GM18867 (cell line): Measurements from ENCODE around the gene GLIS2.
A peak's percentile ranks its signal among the peaks of the same experiment; 100 is the strongest.

Experiments used
- ATAC-seq: cut with Tn5 transposase; IDR thresholded peaks from one replicate; pipeline ENCODE4 v1.9.1; 2021; ENCODE audit warnings: mild to moderate bottlenecking, moderate library complexity; ENCODE audit not compliant: unreplicated experiment

The GLIS2 gene

GRCh38 chr16:4319454-4320421 lies 3.9 kb downstream of the GLIS2 start:
- peak; percentile 67 for ATAC-seq

GRCh38 chr16:4320571-4321137 lies 4.8 kb downstream of the GLIS2 start:
- ATAC-seq, result no peak

DNA sequence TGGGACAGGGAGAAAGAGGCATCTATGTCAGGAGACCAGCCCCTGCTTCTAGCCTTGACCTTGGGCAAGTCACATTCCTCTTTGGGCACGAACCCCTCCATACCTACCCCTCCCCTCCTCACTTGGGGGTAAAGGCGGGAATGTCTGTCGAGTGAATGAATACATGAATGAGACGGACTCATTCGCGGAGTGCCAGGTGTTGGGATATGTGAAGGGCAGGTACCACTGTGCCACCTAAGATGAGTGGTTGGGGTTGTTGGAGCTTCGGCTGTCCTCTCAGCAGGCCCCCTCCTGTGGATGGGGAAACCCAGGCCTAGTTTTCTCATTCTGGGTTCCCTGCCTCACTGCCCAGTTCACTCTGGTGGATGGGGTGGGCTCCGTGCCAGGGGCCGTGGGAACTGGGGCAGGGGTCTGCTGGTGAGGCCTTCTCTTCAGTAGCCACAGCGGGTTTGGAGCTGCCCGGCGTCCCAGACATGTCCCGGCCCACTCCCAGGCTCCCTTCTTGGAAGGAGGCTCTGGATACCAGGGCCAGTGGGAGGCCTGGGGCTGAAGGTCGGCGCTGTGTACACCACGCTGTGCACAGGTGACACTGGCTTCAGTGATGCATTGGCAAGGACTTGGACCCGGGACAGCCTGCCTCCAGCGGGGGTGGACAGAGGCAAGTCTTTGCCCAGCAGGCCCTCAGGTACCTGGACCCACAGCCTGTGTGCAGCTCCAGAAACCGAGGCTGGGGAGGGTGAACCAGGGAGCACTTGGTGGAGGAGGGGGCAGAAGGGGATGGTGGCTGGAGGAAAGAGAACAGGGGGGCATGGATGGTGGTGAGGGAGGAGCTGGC lies 5.6 kb downstream of the GLIS2 start:
- no peak for ATAC-seq

DNA sequence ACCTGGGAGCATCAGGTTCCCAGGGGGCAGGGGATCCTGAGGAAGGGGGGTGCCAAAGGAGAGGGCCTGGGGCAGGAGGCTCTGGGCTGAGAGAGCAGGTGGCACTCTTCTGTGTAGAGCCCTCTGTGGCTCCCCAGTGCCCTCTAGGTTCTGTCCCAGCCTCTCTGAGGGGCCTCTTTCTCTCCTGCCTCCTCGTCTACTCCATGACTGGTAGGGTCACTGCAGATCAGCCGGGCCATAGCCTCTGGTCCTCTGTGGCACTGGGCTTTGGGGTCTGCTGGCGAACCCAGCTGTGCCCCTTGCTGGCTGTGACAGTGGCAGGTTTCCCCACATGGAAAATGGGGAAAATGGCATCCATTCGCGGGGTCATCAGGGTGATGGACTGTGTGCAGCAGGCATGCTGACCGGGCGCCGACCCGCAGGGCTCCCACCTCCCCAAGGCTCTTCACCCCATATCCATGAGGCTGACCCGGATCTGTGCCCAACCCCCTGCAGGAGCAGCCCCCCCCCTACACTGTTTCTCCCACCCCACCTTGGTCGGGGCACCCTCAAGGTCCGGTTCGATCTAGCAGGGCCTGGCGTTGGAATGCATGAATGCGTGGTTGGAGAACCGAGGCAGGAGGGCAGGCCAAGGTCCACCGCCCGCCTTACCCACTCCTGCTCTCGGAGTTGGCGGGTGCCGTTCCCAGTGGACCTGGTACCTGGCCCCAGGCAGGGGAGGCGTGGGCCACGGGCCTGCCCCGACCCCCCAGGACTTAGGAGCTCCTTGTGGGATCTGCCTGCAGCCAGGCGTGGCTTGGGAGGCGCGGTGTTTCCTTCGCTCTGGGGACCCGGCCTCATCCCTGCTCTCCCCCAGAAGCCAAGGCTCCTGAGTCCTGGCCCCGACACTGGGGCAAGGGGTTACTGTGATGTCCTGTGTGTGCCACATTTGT lies 6.5 kb downstream of the GLIS2 start:
- ATAC-seq, result no peak

DNA sequence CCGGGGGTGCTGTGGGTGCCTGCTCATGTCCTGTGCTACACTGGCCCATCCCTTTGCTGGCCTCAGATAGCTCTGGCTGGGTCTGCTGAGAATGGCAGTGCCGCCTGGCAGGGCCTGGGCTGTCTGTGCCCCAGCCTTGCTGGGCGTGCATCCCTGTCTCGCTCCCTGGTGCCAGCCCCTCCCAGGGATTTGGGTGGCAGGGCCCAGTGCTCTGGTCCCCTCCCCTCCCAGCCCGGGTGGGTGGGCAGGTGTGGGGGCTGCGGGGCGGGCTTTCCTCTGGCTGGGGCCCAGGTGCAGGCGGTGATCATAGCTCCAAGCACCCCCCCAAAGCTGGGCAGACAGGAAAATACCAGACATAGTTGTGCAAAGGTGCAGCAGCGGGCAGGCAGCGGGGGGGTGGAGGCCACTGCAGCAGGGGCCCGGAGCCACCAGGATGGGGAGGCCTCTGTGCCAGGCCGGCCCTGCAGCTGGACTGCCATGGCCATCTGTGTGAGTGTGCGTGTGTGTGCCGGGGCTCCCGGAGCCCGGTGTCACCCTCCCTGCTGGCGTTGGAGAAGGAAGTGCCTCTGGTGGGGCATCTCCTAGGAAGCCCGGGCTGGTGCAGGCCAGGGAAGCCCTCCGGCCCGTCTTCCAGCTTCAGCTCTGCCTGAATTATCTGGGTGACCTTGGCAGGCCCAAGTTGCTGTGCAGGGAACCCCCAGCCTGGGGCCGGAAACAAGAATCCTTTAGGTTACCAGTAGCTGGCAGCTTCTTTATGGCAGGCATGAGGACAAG lies 7.4 kb downstream of the GLIS2 start:
- ATAC-seq, result no peak

- ATAC-seq, result no peak
These were observed 8.1 kb downstream of the GLIS2 start for GRCh38 chr16:4323845-4324488.

- ATAC-seq, result no peak
These were observed 8.8 kb downstream of the GLIS2 start for GRCh38 chr16:4324492-4325252.

- no peak for ATAC-seq
These were observed 9.4 kb downstream of the GLIS2 start for GRCh38 chr16:4325253-4325758.

GRCh38 chr16:4327386-4328045 lies 11.6 kb downstream of the GLIS2 start:
- ATAC-seq, result no peak

DNA sequence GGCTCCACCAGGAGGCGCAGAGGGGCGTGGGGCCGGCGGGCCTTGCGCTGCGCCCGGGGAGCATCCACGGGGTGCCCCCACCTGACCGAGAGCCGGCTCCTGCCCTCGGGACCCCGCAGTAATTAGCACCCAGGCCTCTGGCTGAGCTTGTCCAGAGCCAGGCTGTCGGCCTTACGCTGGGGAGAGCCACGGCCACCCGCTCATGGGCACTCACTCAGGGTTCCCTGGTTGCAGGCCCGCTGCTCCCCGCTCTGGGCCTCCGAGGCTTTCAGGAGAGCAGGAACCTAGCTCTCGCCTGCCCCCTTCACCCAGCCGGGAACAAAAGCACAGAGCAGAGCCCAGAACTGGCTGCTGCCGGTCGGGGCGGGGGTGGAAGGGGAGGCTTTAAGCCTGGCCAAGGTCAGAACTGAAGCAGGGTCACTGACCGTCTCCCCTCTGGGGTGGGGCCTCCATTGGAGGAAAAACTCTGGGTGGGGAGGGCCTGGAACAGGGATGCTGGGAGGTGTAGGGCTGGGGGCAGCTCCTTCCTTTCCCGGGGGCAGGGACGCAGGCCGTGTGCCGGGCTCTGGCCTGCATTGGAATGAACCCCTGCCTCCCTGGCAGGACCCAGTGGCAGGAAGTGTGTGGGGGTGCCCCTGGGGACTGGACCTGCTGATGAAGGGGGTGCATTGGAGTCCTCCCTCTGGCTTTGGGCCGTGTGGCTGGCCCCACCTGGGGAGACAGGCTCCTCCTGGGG lies 12.3 kb downstream of the GLIS2 start:
- no peak for ATAC-seq

DNA sequence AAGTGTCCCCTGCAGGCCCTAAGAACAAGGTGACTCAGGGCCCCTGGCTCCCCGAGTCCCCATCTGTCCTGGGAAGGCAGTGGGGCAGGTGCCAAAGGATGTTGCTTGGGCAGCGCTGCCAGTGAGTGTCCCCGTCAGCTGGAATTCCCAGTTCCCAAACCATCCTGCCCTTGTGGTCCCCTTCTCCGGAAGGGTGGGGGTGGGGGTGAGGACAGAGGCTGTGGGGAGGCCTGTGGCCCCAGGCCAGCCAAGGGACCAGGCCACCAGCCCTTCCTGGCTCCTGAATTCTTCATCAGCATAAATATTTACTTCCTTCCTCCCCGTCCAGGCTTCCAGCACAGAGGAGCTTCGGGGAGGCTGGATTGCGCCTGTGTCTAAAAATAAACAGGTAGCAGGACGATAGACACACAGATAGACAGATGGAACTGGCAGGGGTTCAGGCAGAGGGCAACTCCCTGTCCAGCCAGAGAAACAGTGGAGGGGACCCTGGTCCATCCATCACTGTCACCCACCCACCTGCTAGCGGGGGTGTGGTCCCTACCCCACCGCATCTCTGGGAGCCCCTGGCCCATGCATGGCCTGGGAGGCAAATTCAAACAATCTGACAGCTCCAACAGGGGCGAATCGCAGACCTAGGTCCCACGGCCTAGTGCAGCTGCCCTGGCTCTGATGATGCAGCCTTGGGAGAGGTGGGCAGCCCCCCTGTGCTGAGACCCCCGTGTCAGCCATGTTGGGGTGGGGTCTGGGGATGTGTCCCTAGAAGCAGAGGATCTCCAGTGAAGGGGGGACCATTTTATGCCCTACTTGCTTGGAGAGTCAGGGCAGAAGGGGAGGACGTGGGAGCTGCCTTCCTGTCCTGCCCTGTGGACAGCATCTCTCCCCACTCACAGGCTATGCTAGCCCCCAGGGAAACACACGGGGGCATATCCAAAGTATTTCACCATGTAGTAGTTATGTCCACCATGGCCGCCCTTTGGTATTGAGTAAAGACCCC lies 13.2 kb downstream of the GLIS2 start:
- no peak for ATAC-seq

DNA sequence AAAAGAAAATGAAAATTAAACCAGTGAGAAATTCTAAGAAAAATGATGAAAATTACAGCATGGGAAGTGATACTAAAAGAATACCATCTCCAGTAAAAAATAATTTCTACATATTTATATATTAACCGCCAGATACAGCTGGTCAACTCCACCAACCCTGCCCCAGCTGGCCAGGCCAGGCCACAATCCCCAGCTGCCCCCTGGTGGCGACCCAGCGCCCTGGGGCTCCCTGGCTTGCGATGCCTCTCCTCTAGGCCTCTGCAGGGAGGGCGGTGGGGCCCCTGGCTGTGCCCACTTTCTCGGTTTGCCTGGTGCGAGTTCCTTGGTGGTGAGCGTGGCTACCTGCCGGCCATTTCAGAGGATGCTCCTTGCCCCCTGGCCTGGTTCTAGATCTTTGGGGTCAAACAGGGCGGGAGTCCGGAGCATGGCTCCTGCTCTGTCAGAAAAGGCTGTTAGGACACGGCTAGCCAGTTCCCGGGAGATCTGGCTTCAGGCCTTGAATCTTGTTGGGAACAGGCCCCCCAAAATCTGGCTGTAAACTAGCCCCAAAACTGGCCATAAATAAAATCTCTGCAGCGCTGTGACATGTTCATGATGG lies 14.5 kb downstream of the GLIS2 start:
- no peak for ATAC-seq

- no peak for ATAC-seq
These were observed 16.2 kb downstream of the GLIS2 start for GRCh38 chr16:4332083-4332482.

DNA sequence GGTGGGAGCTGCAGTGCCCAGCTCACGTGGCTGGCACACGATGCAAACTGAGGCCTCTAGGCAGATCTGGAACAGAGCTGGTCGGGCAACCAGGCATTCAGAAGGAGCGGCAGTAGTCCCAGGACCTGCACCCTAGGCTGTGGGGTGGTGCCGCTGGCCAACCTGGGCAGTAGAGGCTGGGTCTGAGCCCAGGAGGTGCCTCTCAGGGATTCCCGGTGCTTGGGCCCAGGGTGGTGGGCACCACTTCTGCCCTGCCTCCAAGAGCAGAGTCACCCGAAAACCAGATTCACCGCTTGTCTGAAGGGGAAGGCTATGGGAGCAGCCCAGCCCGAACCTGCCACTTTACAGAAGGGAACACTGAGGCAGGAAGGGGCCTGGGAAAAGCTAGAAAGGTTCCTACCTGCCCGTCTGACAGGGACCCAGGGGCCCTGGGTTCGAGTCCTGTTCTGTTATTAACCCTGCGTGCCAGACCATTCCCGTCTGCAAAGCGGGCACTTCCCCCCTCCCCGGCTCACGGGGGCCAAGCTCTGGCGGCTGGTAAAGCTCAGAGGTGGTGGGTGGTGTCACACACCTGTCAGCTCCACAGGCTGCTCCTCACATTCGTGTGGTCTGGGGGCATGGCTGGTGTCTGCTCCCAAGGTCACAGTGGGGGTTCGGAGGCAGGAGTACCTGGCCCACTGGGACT lies 16.9 kb downstream of the GLIS2 start:
- ATAC-seq, result no peak

GRCh38 chr16:4333308-4333638 lies 17.4 kb downstream of the GLIS2 start:
- ATAC-seq, result no peak
